ENCODE data around the gene UNC13A.

UNC13A gene

GRCh38 chr19:17604372-17605025 lies 83.7 kb downstream of the UNC13A start:
- no peaks in the 10 kb centered on the region for H3K36me3 ChIP-seq
- H3K27me3 ChIP-seq, result peaks cover 0 to 72% of the 10 kb centered on the region in 2 donors
- H3K4me1 ChIP-seq, result peaks cover 9 to 14% (median 11%) of the 10 kb centered on the region in 4 donors
- H3K9me3 ChIP-seq, result no peaks in the 10 kb centered on the region
- no peak overlapping the region for H3K4me3 ChIP-seq
- intact Hi-C loops (cut with DNase I; ENCODE audit: low total_unique reads), result loop anchor here (5.0 to 10.0 kb wide), 2 partner anchors 163 to 250 kb away; partner anchors contain the start of gene RPL18A
- H3K27ac ChIP-seq, result no peak overlapping the region
- no peak for TF ChIP-seq CTCF (IDR thresholded peaks at IDR 0.05)
- no peak for DNase-seq

- peaks cover 0 to 75% of the 10 kb centered on the region in 2 donors for H3K27me3 ChIP-seq
- intact Hi-C loops (cut with DNase I; ENCODE audit: low total_unique reads), result loop anchor here (10.0 kb wide), 1 partner anchor 252 kb away; the partner anchor contains the start of gene RPL18A
- H3K36me3 ChIP-seq, result no peaks in the 10 kb centered on the region
Observed at GRCh38 chr19:17602872-17603510, 85.2 kb downstream of the UNC13A start.

GRCh38 chr19:17602217-17602616 lies 85.9 kb downstream of the UNC13A start:
- no peak for TF ChIP-seq CTCF (IDR thresholded peaks at IDR 0.05)
- Histone ChIP-seq H3K36me3 (no peaks in the 10 kb centered on the region), H3K4me1 (peaks cover 9 to 14% (median 11%) of the 10 kb centered on the region in 4 donors), H3K9me3 (no peaks in the 10 kb centered on the region), H3K27me3 (peaks cover 0 to 73% of the 10 kb centered on the region in 2 donors), H3K27ac (no peak overlapping the region), H3K4me3 (no peak overlapping the region)
- intact Hi-C loops (cut with DNase I; ENCODE audit: low total_unique reads), result loop anchor here (10.0 kb wide), 1 partner anchor 253 kb away; the partner anchor contains the start of gene RPL18A
- no peak for DNase-seq

More at GRCh38 chr19:17602872-17603510, 85.2 kb downstream of the UNC13A start:
- H3K4me3 ChIP-seq, result no peak overlapping the region
- DNase-seq, result no peak
- H3K4me1 ChIP-seq, result peaks cover 9 to 14% (median 11%) of the 10 kb centered on the region in 4 donors
- no peak overlapping the region for H3K27ac ChIP-seq
- H3K9me3 ChIP-seq, result no peaks in the 10 kb centered on the region
- TF ChIP-seq CTCF (IDR thresholded peaks at IDR 0.05), result no peak

GRCh38 chr19:17601683-17602082 lies 86.5 kb downstream of the UNC13A start:
- intact Hi-C loops (cut with DNase I; ENCODE audit: low total_unique reads), result loop anchor here (10.0 kb wide), 1 partner anchor 253 kb away; the partner anchor contains the start of gene RPL18A
- DNase-seq, result no peak
- no peak for TF ChIP-seq CTCF (IDR thresholded peaks at IDR 0.05)
- Histone ChIP-seq H3K4me1 (peaks cover 9 to 13% (median 11%) of the 10 kb centered on the region in 4 donors), H3K36me3 (no peaks in the 10 kb centered on the region), H3K27ac (no peak overlapping the region), H3K27me3 (peaks cover 0 to 68% of the 10 kb centered on the region in 2 donors), H3K4me3 (no peak overlapping the region), H3K9me3 (no peaks in the 10 kb centered on the region)

GRCh38 chr19:17599780-17600179 lies 88.4 kb downstream of the UNC13A start:
- Histone ChIP-seq H3K4me3 (no peak overlapping the region), H3K36me3 (no peaks in the 10 kb centered on the region), H3K9me3 (no peaks in the 10 kb centered on the region), H3K4me1 (no peaks in the 10 kb centered on the region), H3K27me3 (peaks cover 0 to 49% of the 10 kb centered on the region in 2 donors), H3K27ac (no peak overlapping the region)
- DNase-seq, result no peak
- no peak for TF ChIP-seq CTCF (IDR thresholded peaks at IDR 0.05)
- intact Hi-C loops (cut with DNase I; ENCODE audit: low total_unique reads), result loop anchor here (10.0 kb wide), 2 partner anchors 255 to 385 kb away; partner anchors contain the start of gene RPL18A

Measured in tibial artery (tissue), 4 donors.